ENCODE data around the gene DBN1. TPM values are rescaled to one million over a fixed set of nuclear protein-coding genes. Genes with fewer than 3 reads are reported as not detected.

The DBN1 gene
- total and polyA plus RNA-seq, 9 of the 15 experiments (the other 6 are each of a cell fraction or from before 2014, with no cell fraction given), result 0.25 to 87.2 (median 27.9) TPM

- no peak overlapping the region for H2AFZ ChIP-seq (ENCODE audit: low read depth, low read length)
- ChIA-PET POLR2A (interaction anchor here (0.6 to 10.8 kb wide), 4 partner anchors 10 to 102 kb away, joined by 3 to 210 read pairs (median 4); partner anchors contain the start of gene PRR7), CTCF (ENCODE audit: low intra/inter-chr PET ratio) (no interaction called here)
- intact Hi-C loops (cut with micrococcal nuclease) (no loop called here), in situ Hi-C loops (cut with MboI) (no loop called here)
- H3K27me3 ChIP-seq (ENCODE audit: control insufficient read depth in 2 of 2, insufficient read depth in 2 of 2, low read length in 2 of 2), result no peaks in the 10 kb centered on the region
- no peaks in the 10 kb centered on the region for H3K9me1 ChIP-seq (ENCODE audit: control insufficient read depth, insufficient read depth, low read length)
- BruUV-seq (replicated peaks), result no TSS peak
- H3K4me1 ChIP-seq (replicated peaks in 1 of 2; ENCODE audit: control insufficient read depth in 2 of 2, insufficient read depth in 2 of 2, low read length in 2 of 2), result peaks cover 3 to 41% of the 10 kb centered on the region in 2 experiments
- H3K36me3 ChIP-seq (ENCODE audit: control insufficient read depth, insufficient read depth, low read length), result peaks cover 96% of the 10 kb centered on the region; the same call in 2 of the 3 replicates
- H3K79me2 ChIP-seq (ENCODE audit: control insufficient read depth, insufficient read depth, low read length), result peaks cover 21% of the 10 kb centered on the region
- no peaks in the 10 kb centered on the region for H3K9me3 ChIP-seq (replicated peaks; ENCODE audit: control insufficient read depth, insufficient read depth, low read depth, low read length)
- H3K9ac ChIP-seq (ENCODE audit: insufficient read depth in 1 of 2, low read depth in 2 of 2, low read length in 2 of 2), result 0 out of 4 replicates have a peak overlapping the region, but pooled peaks of 1 of the 2 experiments have one; percentile 14
- H4K20me1 ChIP-seq (replicated peaks; ENCODE audit: control insufficient read depth, insufficient read depth, low read length), result peaks cover 5% of the 10 kb centered on the region; the same call in 1 of the 2 replicates
- TF ChIP-seq ZNF717 (CRISPR knock-in tag; IDR thresholded peaks at IDR 0.05) (no peak), POLR2A (conservative IDR thresholded peaks at IDR 0.05) (0 out of 2 replicates have a peak, but pooled peaks have one; percentile 32)
- no peak overlapping the region for H3K4me3 ChIP-seq
- no peak for ATAC-seq
- 93% methylated on average over 7 of the region's 8 CpGs for WGBS (ENCODE audit: insufficient coverage, low coverage, missing lambda C conversion rate)
- no peak for FAIRE-seq
- no peak for DNase-seq (ENCODE audit: extremely low read depth in 1 of 4, low spot score in 3 of 4)
- no peak overlapping the region for H3K27ac ChIP-seq (ENCODE audit: extremely low read depth, low read depth, low read length)
- no peak overlapping the region for H3K4me2 ChIP-seq (ENCODE audit: insufficient read depth, low read length)
Measured at GRCh38 chr5:177434437-177434836, 39.0 kb downstream of the DBN1 start.

DNA sequence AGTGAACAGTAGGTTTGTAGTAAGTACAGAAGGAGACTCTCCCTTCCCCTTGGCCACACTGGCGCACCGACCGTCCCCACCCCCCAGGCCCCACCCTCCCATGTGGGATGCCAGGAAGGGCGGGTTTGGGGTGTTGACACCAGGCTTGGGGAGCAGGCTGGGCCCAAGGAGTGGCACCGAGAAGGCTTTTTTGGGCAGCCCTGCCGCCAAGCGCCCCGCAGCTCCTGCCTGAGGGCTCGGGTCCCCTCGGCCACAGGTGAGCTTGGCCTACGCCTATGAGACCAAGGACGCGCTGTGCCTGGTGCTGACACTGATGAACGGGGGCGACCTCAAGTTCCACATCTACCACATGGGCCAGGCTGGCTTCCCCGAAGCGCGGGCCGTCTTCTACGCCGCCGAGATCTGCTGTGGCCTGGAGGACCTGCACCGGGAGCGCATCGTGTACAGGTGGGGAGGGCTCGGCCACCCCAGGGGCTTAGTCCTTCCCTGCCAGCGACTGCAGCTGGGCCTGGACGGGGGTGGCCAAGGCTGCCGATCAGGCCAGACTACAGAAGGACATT is 39.7 kb downstream of the DBN1 start:
- BruUV-seq (replicated peaks), result no TSS peak
- no peak for FAIRE-seq
- no peaks in the 10 kb centered on the region for H3K9me3 ChIP-seq (replicated peaks; ENCODE audit: control insufficient read depth, insufficient read depth, low read depth, low read length)
- TF ChIP-seq POLR3G (IDR thresholded peaks at IDR 0.05; ENCODE audit: extremely low read depth, insufficient read length, insufficient replicate concordance) (no peak), POLR2G (IDR thresholded peaks at IDR 0.05; ENCODE audit: low read depth, low read length) (peak; percentile 72), MECOM (CRISPR knock-in tag; IDR thresholded peaks at IDR 0.05) (no peak), TBP (optimal IDR thresholded peaks at IDR 0.05; ENCODE audit: low read depth, low read length) (no peak), PCBP1 (IDR thresholded peaks at IDR 0.05; ENCODE audit: low read depth, low read length, poor library complexity, severe bottlenecking) (peak; percentile 46), RBFOX2 (IDR thresholded peaks at IDR 0.05; ENCODE audit: low read depth, low read length) (peak; percentile 58), HMG20B (CRISPR knock-in tag; IDR thresholded peaks at IDR 0.05) (no peak), RBM22 (IDR thresholded peaks at IDR 0.05; ENCODE audit: low read depth, low read length, poor library complexity, severe bottlenecking) (peak; percentile 78), SAFB (IDR thresholded peaks at IDR 0.05; ENCODE audit: borderline replicate concordance, low read depth, low read length) (no peak), ILK (tag; IDR thresholded peaks at IDR 0.05; ENCODE audit: borderline replicate concordance, low read depth) (no peak), C11orf30 (IDR thresholded peaks at IDR 0.05; ENCODE audit: low read depth) (no peak)
- no peaks in the 10 kb centered on the region for H3K27me3 ChIP-seq (ENCODE audit: control insufficient read depth in 2 of 2, insufficient read depth in 2 of 2, low read length in 2 of 2)
- H4K20me1 ChIP-seq (replicated peaks; ENCODE audit: control insufficient read depth, insufficient read depth, low read length), result peaks cover 12% of the 10 kb centered on the region; the same call in 1 of the 2 replicates
- H3K9ac ChIP-seq (ENCODE audit: insufficient read depth in 1 of 2, low read depth in 2 of 2, low read length in 2 of 2), result peak overlapping the region in 1 of 2 experiments; percentile 33; a peak in 1 of 4 replicates
- H3K79me2 ChIP-seq (ENCODE audit: control insufficient read depth, insufficient read depth, low read length), result peaks cover 28% of the 10 kb centered on the region
- H3K36me3 ChIP-seq (ENCODE audit: control insufficient read depth, insufficient read depth, low read length), result peaks cover 99% of the 10 kb centered on the region; the same call in 2 of the 3 replicates
- in situ Hi-C loops (cut with MboI), result no loop called here
- H3K9me1 ChIP-seq (ENCODE audit: control insufficient read depth, insufficient read depth, low read length), result no peaks in the 10 kb centered on the region
- POLR2A ChIA-PET, result interaction anchor here (0.6 to 10.8 kb wide), 7 partner anchors 11 to 103 kb away, joined by 3 to 210 read pairs (median 4); partner anchors contain the start of gene PRR7
- H3K4me2 ChIP-seq (ENCODE audit: insufficient read depth, low read length), result no peak overlapping the region
- CTCF ChIA-PET (ENCODE audit: low intra/inter-chr PET ratio), result no interaction called here
- H3K4me3 ChIP-seq, result no peak overlapping the region
- H2AFZ ChIP-seq (ENCODE audit: low read depth, low read length), result no peak overlapping the region
- WGBS (ENCODE audit: insufficient coverage, low coverage, missing lambda C conversion rate), result 95% methylated on average over 18 of the region's 29 CpGs
- intact Hi-C loops (cut with micrococcal nuclease), result no loop called here
- peaks cover 10 to 48% of the 10 kb centered on the region in 2 experiments for H3K4me1 ChIP-seq (replicated peaks in 1 of 2; ENCODE audit: control insufficient read depth in 2 of 2, insufficient read depth in 2 of 2, low read length in 2 of 2)
- no peak for ATAC-seq
- DNase-seq (ENCODE audit: extremely low read depth in 1 of 4, low spot score in 3 of 4), result no peak
- no peak overlapping the region for H3K27ac ChIP-seq (ENCODE audit: extremely low read depth, low read depth, low read length)

Measured in K562 (cell line).